ENCODE results near the gene MXI1. TPM values are rescaled to one million over a fixed set of nuclear protein-coding genes. Genes with fewer than 3 reads are reported as not detected.

Gene MXI1
- total RNA-seq, 2 experiments from 2014 or later = 47.9 to 48.2 TPM

GRCh38 chr10:110274647-110275046 lies 67.2 kb downstream of the MXI1 start:
- no peaks in the 10 kb centered on the region for H3K36me3 Mint-ChIP-seq (ENCODE audit: low read depth)
- ChIA-PET POLR2A (interaction anchor here (0.6 to 1.0 kb wide), 2 partner anchors 62 to 406 kb away, joined by 3 to 4 read pairs; no protein-coding TSS in a partner anchor), CTCF (interaction anchor here (1.1 to 5.6 kb wide), 9 partner anchors 9 to 272 kb away, joined by 3 to 31 read pairs (median 4); partner anchors contain the start of gene MXI1)
- H3K9me3 Mint-ChIP-seq = no peaks in the 10 kb centered on the region
- no peak for ATAC-seq
- intact Hi-C loops (cut with micrococcal nuclease) = no loop called here
- H3K27me3 Mint-ChIP-seq = no peaks in the 10 kb centered on the region
- H3K4me3 Mint-ChIP-seq = no peak overlapping the region
- H3K27ac Mint-ChIP-seq = no peak overlapping the region
- TF ChIP-seq CTCF (IDR thresholded peaks at IDR 0.05) = no peak
- H3K4me1 Mint-ChIP-seq (ENCODE audit: low read depth) = peaks cover 31% of the 10 kb centered on the region
- no peak for DNase-seq

- no peak overlapping the region for H3K4me3 Mint-ChIP-seq
- ATAC-seq (no peak), DNase-seq (no peak)
- intact Hi-C loops (cut with micrococcal nuclease) = no loop called here
- H3K27me3 Mint-ChIP-seq = no peaks in the 10 kb centered on the region
- no peaks in the 10 kb centered on the region for H3K9me3 Mint-ChIP-seq
- ChIA-PET CTCF (interaction anchor here (0.8 to 5.6 kb wide), 10 partner anchors 9 to 271 kb away, joined by 3 to 31 read pairs (median 4); partner anchors contain the start of gene MXI1), POLR2A (interaction anchor here (1.0 kb wide), 1 partner anchor 63 kb away, joined by 4 read pairs; no protein-coding TSS in a partner anchor)
- H3K27ac Mint-ChIP-seq = no peak overlapping the region
- peaks cover 28% of the 10 kb centered on the region for H3K4me1 Mint-ChIP-seq (ENCODE audit: low read depth)
- TF ChIP-seq CTCF (IDR thresholded peaks at IDR 0.05) = no peak
- H3K36me3 Mint-ChIP-seq (ENCODE audit: low read depth) = no peaks in the 10 kb centered on the region
These were observed 67.8 kb downstream of the MXI1 start for GRCh38 chr10:110275128-110275729.

GRCh38 chr10:110276603-110277002 lies 69.2 kb downstream of the MXI1 start:
- Mint-ChIP-seq H3K27me3 (no peaks in the 10 kb centered on the region), H3K4me1 (ENCODE audit: low read depth) (peaks cover 28% of the 10 kb centered on the region), H3K4me3 (no peak overlapping the region), H3K9me3 (no peaks in the 10 kb centered on the region), H3K36me3 (ENCODE audit: low read depth) (no peaks in the 10 kb centered on the region), H3K27ac (no peak overlapping the region)
- intact Hi-C loops (cut with micrococcal nuclease) = no loop called here
- ATAC-seq (no peak), DNase-seq (no peak)
- TF ChIP-seq CTCF (IDR thresholded peaks at IDR 0.05) = no peak
- CTCF ChIA-PET = interaction anchor here (5.6 kb wide), 1 partner anchor 70 kb away, joined by 31 read pairs; the partner anchor contains the start of gene MXI1
- POLR2A ChIA-PET = no interaction called here

GRCh38 chr10:110277591-110277990 lies 70.2 kb downstream of the MXI1 start:
- no peak for TF ChIP-seq CTCF (IDR thresholded peaks at IDR 0.05)
- ChIA-PET POLR2A (no interaction called here), CTCF (interaction anchor here (1.5 to 5.6 kb wide), 3 partner anchors 60 to 71 kb away, joined by 5 to 57 read pairs (median 31); partner anchors contain the start of gene MXI1)
- ATAC-seq (no peak), DNase-seq (no peak)
- Mint-ChIP-seq H3K9me3 (no peaks in the 10 kb centered on the region), H3K27ac (no peak overlapping the region), H3K36me3 (ENCODE audit: low read depth) (peaks cover 2% of the 10 kb centered on the region), H3K27me3 (no peaks in the 10 kb centered on the region), H3K4me3 (no peak overlapping the region), H3K4me1 (ENCODE audit: low read depth) (peaks cover 28% of the 10 kb centered on the region)
- intact Hi-C loops (cut with micrococcal nuclease) = no loop called here
